Hepatocyte (in vitro differentiated cells): ENCODE results near the gene ERCC1. TPM values are rescaled to one million over a fixed set of nuclear protein-coding genes. Genes with fewer than 3 reads are reported as not detected.

Experiments
- DNase-seq: peaks from one replicate; pipeline ENCODE4 v3.0.0-alpha.2; 2016; ENCODE audit warnings: low spot score
- H2AFZ ChIP-seq: fragments of 200-600 bp; sonication (generic); 2 replicates; pipeline ENCODE4 v1.6.0; 2016; ENCODE audit warnings: antibody characterized with exemption, mild to moderate bottlenecking
- H3K27ac ChIP-seq: fragments of 200-600 bp; sonication (generic); 2 replicates; pipeline ENCODE4 v1.5.1; 2016; ENCODE audit warnings: mild to moderate bottlenecking
- H3K27me3 ChIP-seq: fragments of 200-600 bp; sonication (generic); 2 replicates; pipeline ENCODE4 v1.6.1; 2016
- H3K36me3 ChIP-seq: fragments of 200-600 bp; sonication (generic); replicated peaks from 2 replicates; pipeline ENCODE4 v1.5.1; 2016; ENCODE audit warnings: low read depth; ENCODE audit not compliant: insufficient read depth
- H3K4me1 ChIP-seq: fragments of 200-600 bp; sonication (generic); 2 replicates; pipeline ENCODE4 v1.5.1; 2016; ENCODE audit warnings: mild to moderate bottlenecking, moderate library complexity; ENCODE audit not compliant: insufficient read depth
- H3K4me2 ChIP-seq: fragments of 200-600 bp; sonication (generic); 2 replicates; pipeline ENCODE4 v1.6.0; 2016
- H3K4me3 ChIP-seq: fragments of 200-600 bp; sonication (generic); 2 replicates; pipeline ENCODE4 v1.5.1; 2016; ENCODE audit warnings: mild to moderate bottlenecking
- H3K79me2 ChIP-seq: fragments of 200-600 bp; sonication (generic); 2 replicates; pipeline ENCODE4 v1.6.0; 2017; ENCODE audit warnings: mild to moderate bottlenecking
- H3K9me2 ChIP-seq: fragments of 200-600 bp; sonication (generic); replicated peaks from 2 replicates; pipeline ENCODE4 v1.6.0; 2017; ENCODE audit warnings: mild to moderate bottlenecking; ENCODE audit not compliant: insufficient read depth
- H3K9me3 ChIP-seq: fragments of 200-600 bp; sonication (generic); 2 replicates; pipeline ENCODE4 v1.5.1; 2016; ENCODE audit warnings: low read depth, mild to moderate bottlenecking
- H4K20me1 ChIP-seq: fragments of 200-600 bp; sonication (generic); 2 replicates; pipeline ENCODE4 v1.6.0; 2016; ENCODE audit warnings: mild to moderate bottlenecking; ENCODE audit not compliant: insufficient read depth, poor library complexity, severe bottlenecking
- EZH2 ChIP-seq: fragments of 200-600 bp; sonication (generic); IDR thresholded peaks from 2 replicates; pipeline ENCODE4 v1.6.1; 2016; ENCODE audit warnings: antibody characterized with exemption, mild to moderate bottlenecking, borderline replicate concordance
- EZH2phosphoT487 ChIP-seq: fragments of 200-600 bp; sonication (generic); IDR thresholded peaks from one replicate; pipeline ENCODE4 v1.6.1; 2018; ENCODE audit warnings: antibody characterized with exemption, mild to moderate bottlenecking, low read depth, moderate library complexity; ENCODE audit not compliant: unreplicated experiment, severe bottlenecking
- WGBS: methylation state at CpG from one replicate; pipeline ENCODE4 v1.1.6; 2016; ENCODE audit warnings: low lambda C conversion rate; ENCODE audit errors: missing lambda C conversion rate; 5-methylcytosine and 5-hydroxymethylcytosine counted together
- polyA plus RNA-seq: library from polyadenylated mRNA; unstranded; fragments of >200 nt; fragmentation: Nextera tagmentation; extraction: Ambion mirVana; gene quantifications from 2 replicates; pipeline ENCODE4 v1.2.1, GENCODE V29; 2016
- total RNA-seq: library from RNA; depleted of rRNA; stranded (reverse); fragments of >200 nt; gene quantifications from 2 replicates; pipeline ENCODE4 v1.2.3, GENCODE V29; 2014
- TF ChIP-seq, protein P1 (sequence below): fragments of 200-600 bp; sonication (generic); IDR thresholded peaks from 2 replicates; pipeline ENCODE4 v1.5.1; 2016; ENCODE audit warnings: antibody characterized with exemption, mild to moderate bottlenecking; ENCODE audit not compliant: poor library complexity

ERCC1 gene
- total and polyA plus RNA-seq, 2 experiments from 2014 or later = 42.5 to 66.7 TPM

DNA sequence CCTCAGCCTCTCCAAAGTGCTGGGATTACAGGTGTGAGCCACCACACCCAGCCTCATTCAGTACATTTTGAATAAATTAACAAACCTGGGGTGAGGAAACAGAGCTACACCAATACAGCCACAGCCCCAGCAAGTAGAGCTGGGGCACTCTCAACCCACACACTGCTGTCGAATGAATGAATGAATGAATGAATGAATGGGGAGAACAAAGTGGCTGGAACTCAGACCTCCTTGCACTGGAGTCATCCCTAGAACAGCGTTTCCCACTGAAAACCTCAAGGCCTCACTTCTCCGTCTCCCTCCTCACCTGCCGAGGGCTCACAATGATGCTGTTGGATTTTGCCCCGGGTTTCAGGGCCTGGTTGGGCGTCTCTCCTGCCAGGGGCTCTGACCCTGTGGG is 2.8 kb downstream of the ERCC1 start:
- TF ChIP-seq EZH2 (no peak), EZH2phosphoT487 (no peak)
- TF ChIP-seq, protein P1, sequence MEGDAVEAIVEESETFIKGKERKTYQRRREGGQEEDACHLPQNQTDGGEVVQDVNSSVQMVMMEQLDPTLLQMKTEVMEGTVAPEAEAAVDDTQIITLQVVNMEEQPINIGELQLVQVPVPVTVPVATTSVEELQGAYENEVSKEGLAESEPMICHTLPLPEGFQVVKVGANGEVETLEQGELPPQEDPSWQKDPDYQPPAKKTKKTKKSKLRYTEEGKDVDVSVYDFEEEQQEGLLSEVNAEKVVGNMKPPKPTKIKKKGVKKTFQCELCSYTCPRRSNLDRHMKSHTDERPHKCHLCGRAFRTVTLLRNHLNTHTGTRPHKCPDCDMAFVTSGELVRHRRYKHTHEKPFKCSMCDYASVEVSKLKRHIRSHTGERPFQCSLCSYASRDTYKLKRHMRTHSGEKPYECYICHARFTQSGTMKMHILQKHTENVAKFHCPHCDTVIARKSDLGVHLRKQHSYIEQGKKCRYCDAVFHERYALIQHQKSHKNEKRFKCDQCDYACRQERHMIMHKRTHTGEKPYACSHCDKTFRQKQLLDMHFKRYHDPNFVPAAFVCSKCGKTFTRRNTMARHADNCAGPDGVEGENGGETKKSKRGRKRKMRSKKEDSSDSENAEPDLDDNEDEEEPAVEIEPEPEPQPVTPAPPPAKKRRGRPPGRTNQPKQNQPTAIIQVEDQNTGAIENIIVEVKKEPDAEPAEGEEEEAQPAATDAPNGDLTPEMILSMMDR = no peak
- Histone ChIP-seq H3K79me2 (peaks cover 10% of the 10 kb centered on the region), H3K27me3 (no peaks in the 10 kb centered on the region), H3K27ac (no peak overlapping the region), H3K9me2 (no peaks in the 10 kb centered on the region), H3K9me3 (no peaks in the 10 kb centered on the region), H2AFZ (no peak overlapping the region), H3K36me3 (no peaks in the 10 kb centered on the region), H4K20me1 (no peaks in the 10 kb centered on the region), H3K4me3 (no peak overlapping the region), H3K4me2 (no peak overlapping the region), H3K4me1 (peaks cover 16% of the 10 kb centered on the region)
- WGBS = 99% methylated on average over 6 of the region's 6 CpGs
- DNase-seq = no peak

DNA sequence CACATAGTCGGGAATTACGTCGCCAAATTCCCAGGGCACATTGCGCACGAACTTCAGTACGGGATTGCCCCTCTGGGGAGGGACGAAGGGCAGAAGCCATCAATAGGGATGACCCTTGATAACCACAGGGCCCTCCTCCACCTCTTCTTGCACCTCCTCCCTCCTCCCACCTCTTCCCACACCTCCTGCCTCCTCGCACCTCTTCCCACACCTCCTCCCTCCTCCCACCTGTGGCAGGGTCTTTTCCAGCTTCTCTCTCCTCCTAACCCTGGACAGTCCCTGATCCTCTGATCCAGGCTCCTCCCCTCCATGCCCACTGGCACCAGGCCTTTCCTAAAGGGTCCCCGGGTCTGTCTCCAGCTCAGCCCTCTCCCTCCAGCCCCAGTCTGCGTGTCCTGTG is 3.4 kb downstream of the ERCC1 start:
- 90% methylated on average over 9 of the region's 10 CpGs for WGBS
- H3K79me2 ChIP-seq = peaks cover 10% of the 10 kb centered on the region
- TF ChIP-seq EZH2 (no peak), EZH2phosphoT487 (no peak)
- TF ChIP-seq, protein P1 = no peak
- no peak overlapping the region for H2AFZ ChIP-seq
- peaks cover 16% of the 10 kb centered on the region for H3K4me1 ChIP-seq
- DNase-seq = no peak
- H3K4me3 ChIP-seq = no peak overlapping the region
- no peaks in the 10 kb centered on the region for H4K20me1 ChIP-seq
- H3K4me2 ChIP-seq = no peak overlapping the region
- no peaks in the 10 kb centered on the region for H3K9me3 ChIP-seq
- no peaks in the 10 kb centered on the region for H3K36me3 ChIP-seq
- H3K27me3 ChIP-seq = no peaks in the 10 kb centered on the region
- H3K27ac ChIP-seq = no peak overlapping the region
- no peaks in the 10 kb centered on the region for H3K9me2 ChIP-seq

DNA sequence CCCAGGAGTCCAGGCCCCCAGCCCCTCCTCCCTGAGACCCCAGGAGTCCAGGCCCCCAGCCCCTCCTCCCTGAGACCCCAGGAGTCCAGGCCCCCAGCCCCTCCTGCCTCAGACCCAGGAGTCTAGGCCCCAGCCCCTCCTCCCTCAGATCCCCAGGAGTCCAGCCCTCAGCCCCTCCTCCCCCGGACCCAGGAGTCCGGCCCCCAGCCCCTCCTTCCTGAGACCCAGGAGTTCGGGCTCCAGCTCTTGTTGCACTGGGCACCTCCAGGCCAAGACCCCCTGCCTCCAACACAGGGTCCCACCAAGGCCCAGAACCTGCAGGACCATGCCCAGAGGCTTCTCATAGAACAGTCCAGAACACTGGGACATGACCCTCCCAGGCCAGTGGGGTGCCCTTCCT is 3.8 kb downstream of the ERCC1 start:
- 60% methylated on average over 1 of the region's 3 CpGs for WGBS
- Histone ChIP-seq H3K4me2 (no peak overlapping the region), H3K4me3 (no peak overlapping the region), H3K36me3 (no peaks in the 10 kb centered on the region), H3K4me1 (peaks cover 12% of the 10 kb centered on the region), H3K9me2 (no peaks in the 10 kb centered on the region), H4K20me1 (no peaks in the 10 kb centered on the region), H2AFZ (no peak overlapping the region), H3K79me2 (peaks cover 10% of the 10 kb centered on the region), H3K9me3 (no peaks in the 10 kb centered on the region), H3K27ac (no peak overlapping the region), H3K27me3 (no peaks in the 10 kb centered on the region)
- TF ChIP-seq EZH2phosphoT487 (no peak), EZH2 (no peak)
- TF ChIP-seq, protein P1 = no peak
- no peak for DNase-seq

DNA sequence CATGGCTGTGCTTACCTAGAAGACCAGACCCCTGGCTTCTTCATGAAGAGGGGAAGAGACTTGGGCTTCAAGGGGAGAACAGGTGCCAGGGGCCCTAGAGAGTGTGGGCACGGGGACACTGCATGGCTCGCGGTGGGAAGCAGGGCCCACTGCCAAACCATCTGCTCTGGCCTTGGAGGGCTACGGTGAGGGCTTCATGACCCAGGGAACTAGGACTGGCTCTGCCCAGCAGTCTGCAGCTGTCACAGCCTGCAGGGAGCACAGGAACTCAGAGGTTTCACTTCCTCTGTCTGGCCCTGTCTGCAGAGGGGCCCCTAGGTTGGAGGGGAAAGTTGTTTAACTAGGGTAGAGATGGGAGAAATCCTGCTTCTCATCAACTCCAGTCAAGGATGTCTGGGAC is 4.3 kb downstream of the ERCC1 start:
- peaks cover 7% of the 10 kb centered on the region for H3K4me1 ChIP-seq
- H3K27me3 ChIP-seq = no peaks in the 10 kb centered on the region
- no peak overlapping the region for H2AFZ ChIP-seq
- no peak for DNase-seq
- H3K9me2 ChIP-seq = no peaks in the 10 kb centered on the region
- WGBS = 85% methylated on average over 4 of the region's 4 CpGs
- H3K27ac ChIP-seq = no peak overlapping the region
- H3K9me3 ChIP-seq = no peaks in the 10 kb centered on the region
- H3K79me2 ChIP-seq = peaks cover 10% of the 10 kb centered on the region
- no peak for TF ChIP-seq EZH2phosphoT487
- TF ChIP-seq, protein P1 = no peak
- TF ChIP-seq EZH2 = no peak
- H3K4me2 ChIP-seq = no peak overlapping the region
- H3K36me3 ChIP-seq = no peaks in the 10 kb centered on the region
- H3K4me3 ChIP-seq = no peak overlapping the region
- no peaks in the 10 kb centered on the region for H4K20me1 ChIP-seq
